GM19023 (cell line): ENCODE results near the gene CCDC47.

Experiments
- ATAC-seq: cut with Tn5 transposase; IDR thresholded peaks from one replicate; pipeline ENCODE4 v1.9.1; 2021; ENCODE audit warnings: mild to moderate bottlenecking, moderate library complexity; ENCODE audit not compliant: unreplicated experiment

The CCDC47 gene

DNA sequence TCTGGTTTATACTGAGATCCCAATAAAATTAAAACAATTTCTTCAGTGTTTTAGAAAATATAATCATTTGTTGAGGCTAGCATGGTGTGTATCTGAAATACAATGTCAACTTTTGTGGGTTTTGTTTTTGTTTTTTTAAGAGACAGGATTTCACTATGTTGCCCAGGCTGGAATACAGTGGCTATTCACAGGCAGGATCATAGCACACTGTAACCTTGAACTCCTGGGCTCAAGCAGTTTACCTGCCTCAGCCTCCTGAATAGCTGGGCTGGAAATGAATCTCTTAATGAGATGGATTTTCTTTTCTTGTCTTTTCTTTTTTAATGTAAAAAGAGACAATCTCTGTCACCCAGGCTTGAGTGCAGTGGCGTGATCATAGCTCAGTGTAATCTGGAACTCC, 12.7 kb upstream of the CCDC47 start:
- no peak for ATAC-seq

GRCh38 chr17:63785556-63785955, 12.2 kb upstream of the CCDC47 start:
- ATAC-seq = no peak

DNA sequence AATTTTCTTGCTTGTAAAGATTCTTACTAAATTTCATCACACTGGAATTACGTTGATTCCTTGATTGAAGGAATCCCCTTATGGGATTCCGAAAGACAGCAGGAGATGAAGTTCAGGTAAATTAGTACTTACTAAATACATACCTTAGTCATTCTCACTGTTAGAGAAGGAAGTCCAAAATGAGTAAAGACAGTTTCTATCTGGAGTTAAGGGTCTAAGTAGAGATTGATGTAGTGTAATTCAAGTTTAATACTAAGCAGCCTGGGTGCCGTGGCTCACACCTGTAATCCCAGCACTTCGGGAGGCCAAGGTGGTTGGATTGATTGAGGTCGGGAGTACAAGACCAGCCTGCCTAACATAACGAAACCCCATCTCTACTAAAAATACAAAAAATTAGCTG, 10.1 kb upstream of the CCDC47 start:
- no peak for ATAC-seq

DNA sequence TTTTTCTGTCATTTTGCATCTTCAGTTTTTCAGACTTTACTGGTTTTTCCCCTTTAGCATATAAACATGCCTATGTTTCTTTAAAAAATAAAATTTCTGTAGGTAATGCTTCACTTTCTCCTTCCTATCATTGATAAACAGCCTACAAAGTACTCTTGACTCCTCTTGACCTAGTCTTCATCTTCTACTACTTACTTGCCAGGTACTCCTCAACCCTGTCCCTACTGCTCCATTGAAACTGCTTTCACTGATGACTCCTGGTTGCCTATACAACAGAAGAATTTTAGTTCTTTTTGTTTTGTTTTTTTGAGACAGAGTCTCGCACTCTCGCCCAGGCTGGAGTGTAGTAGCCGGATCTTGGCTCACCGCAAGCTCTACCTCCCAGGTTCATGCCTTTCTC, 7.5 kb upstream of the CCDC47 start:
- no peak for ATAC-seq

- no peak for ATAC-seq
These were observed 7.1 kb upstream of the CCDC47 start for GRCh38 chr17:63780507-63780906.

- ATAC-seq = no peak
These were observed 2.0 kb upstream of the CCDC47 start for GRCh38 chr17:63775420-63775819.

GRCh38 chr17:63774969-63775265, 1.5 kb upstream of the CCDC47 start:
- no peak for ATAC-seq

DNA sequence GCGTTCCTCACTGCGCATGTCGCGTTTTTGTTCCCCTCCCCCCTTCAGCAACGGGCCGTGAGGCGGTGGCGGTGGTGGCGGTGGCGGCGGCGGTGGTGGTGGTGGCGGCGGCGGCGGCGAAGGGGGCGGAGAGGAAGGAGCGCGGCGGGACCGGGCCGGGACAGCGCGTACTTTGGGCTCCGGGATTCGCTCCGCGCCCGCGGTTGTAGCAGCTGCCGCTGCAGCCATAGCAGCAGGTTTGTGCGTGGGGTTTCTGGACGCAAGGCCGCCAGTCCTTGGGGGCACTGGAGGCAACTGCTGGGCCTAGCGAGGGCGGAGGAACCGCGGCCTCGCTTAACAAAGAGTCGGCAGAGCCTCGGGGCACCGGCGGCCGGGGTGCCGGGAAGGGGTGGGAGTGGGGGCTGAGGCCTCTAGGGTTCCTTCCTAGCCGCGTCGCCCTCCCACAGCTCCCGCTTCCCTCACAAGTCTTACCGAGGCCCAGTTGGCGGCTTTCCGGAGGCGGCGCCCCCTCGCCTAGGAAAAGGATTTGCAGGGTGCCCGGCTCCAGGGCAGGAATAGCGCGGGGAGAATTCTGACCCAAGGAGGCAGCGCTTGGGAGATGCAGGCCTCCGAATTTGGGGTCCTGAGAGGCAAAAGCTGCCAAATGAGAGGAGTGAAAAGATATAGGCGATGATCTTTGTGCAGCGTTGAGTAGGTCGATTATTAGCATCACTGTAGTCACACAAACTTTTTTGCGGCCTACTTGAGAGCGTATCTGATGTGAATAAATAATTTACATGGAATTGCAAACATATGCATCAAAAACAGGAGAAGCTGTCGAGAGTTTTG, 958 bp upstream of the CCDC47 start, which contains the start of gene DDX42:
Gene DDX42, plus strand, starts transcription at position 30 of the 828 bp plus-strand sequence. CDS start 12,880 bp downstream, outside the sequence.
- peak; percentile 6 for ATAC-seq

GRCh38 chr17:63772801-63773271, 561 bp downstream of the CCDC47 start:
- ATAC-seq = no peak

DNA sequence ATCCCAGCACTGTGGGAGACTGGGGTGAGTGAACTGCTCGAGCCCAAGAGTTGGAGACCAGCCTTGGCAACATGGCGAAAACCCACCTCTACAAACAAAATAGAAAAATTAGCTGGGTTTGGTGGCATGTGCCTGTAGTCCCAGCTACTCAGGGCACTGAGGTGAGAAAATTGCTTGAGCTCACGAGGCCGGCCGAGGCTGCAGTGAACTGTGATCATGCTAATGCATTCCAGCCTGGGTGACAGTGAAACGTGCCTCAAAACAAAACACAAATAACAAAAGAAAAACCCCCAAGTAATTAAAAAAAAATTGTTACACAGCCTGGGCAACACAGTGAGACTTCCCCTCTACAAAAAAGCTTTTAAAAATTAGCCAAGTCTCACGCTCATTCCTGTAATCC, 5.0 kb downstream of the CCDC47 start:
- no peak for ATAC-seq

DNA sequence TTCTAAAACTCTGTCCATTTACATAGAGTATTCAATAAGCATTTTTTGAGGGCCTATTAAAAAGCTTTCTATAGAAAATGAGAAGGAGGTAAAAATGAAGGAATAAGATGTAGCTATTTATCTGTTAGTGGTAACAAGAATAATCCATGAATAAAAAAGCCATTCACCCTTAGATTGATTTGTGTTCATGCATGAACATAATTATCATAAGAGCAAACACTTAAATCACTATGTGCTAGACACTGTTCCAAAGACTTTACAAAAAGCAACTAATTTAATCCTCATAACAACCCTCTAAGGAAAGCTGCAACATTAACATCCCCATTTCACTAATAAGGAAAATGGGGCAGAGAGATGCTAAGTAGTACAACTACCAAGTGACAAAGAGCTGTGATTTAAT, 6.6 kb downstream of the CCDC47 start:
- no peak for ATAC-seq

DNA sequence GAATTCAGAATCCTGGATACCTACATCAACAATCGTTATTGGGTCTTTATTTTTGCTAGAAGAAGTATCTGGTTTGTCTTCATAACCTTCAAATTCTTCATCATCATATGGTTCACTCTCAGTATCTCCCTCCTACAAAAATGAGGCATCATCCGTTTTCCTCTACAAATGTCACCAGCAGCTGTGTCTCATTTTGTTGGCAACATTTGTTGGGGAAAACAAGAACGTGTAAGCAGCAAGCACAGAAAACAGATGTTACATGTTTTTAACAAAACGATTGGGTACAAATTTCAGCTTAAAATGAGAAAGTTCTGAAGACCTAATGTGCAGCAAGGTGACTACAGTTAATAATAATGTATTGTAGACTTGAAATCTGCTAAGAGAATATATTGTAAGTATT, 8.7 kb downstream of the CCDC47 start:
- no peak for ATAC-seq

- no peak for ATAC-seq
These were observed 11.0 kb downstream of the CCDC47 start for GRCh38 chr17:63762161-63763078.

DNA sequence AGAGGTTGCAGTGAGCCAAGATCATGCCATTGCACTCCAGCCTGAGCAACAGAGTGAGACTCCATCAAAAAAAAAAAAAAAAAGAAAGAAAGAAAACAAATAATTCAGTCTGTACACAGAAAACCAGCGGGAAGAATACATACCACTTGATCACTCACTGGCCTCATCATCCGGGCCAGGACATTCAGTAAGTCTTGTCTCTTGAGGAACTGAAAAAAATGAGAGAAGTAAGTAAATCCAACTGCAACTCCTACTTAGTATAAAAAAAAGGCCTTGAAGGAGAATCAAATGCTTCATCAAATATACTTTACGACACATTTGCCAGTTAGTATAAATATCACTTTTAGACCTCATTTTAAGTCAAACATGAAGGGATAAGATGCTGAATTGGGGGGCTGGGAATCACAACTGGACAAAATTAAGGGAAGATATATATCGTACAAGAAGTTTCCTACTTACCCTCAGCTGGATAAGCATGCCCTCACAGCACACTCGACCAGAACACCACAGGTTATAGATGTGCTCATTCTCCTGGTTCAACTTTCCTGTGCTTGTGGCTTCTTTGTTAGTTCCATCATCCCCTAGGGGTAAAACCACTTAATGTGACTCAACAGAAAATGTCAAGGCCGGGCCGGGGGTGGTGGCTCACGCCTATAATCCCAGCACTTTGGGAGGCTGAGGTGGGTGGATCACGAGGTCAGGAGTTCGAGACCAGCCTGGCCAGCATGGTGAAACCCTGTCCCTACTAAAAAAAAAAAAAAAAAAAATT, 12.4 kb downstream of the CCDC47 start:
- no peak for ATAC-seq

GRCh38 chr17:63758428-63758827, 15.0 kb downstream of the CCDC47 start:
- no peak for ATAC-seq

DNA sequence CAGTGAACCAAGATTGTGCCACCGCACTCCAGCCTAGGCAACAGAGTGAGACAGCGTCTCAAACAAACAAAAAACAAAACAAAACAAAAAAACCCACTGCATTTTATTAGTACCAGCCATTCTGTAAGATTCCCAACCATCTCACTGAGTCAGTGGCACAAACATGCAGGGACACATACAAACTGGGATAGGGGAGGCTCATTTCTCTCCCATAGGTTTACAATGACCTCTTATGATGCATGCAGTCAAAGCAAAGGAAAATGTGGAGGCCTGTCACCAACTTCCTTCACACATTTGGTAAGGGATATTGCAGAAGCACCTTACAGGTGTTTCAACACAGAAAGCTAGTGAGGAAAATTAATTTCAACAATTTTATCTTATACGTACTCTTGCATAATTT, 19.4 kb downstream of the CCDC47 start:
- no peak for ATAC-seq

DNA sequence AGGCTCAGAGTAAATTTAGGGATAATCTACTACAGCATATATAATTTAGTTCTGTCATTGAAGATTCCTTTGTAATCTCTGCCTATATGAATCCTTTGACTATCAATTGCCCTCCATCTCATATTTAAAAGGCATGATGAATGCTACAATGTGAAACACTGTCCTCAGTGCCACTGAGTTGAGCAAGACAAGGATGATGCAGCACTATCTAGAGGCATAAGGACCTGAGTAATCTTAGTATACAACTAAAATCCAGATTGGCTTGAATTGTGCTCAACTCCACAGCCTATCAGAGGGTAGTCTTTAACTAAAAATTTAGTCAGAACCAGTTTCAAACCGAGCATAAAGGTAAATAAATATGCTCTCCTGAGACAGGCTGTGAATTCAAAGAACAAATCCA, 20.2 kb downstream of the CCDC47 start:
- ATAC-seq = no peak

DNA sequence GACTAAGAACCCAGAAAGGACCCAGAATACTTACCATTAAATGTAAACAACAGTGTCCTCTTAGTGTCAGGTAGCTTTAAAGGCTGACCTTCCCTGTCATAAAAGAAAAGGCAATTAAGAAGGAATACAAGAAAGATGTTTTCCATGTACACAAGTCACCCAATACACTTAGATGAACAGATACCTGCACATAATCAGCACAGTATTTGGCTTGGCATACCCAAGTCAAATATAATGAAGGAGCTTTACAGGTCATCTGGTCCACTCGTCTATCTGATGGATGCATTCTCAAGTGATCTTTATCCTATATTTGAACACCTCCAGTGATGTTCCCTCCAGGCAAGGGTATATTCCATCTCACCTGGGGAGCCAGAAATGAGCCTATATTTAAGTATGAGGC, 20.7 kb downstream of the CCDC47 start:
- ATAC-seq = no peak

GRCh38 chr17:63751806-63752205, 21.6 kb downstream of the CCDC47 start:
- ATAC-seq = no peak

DNA sequence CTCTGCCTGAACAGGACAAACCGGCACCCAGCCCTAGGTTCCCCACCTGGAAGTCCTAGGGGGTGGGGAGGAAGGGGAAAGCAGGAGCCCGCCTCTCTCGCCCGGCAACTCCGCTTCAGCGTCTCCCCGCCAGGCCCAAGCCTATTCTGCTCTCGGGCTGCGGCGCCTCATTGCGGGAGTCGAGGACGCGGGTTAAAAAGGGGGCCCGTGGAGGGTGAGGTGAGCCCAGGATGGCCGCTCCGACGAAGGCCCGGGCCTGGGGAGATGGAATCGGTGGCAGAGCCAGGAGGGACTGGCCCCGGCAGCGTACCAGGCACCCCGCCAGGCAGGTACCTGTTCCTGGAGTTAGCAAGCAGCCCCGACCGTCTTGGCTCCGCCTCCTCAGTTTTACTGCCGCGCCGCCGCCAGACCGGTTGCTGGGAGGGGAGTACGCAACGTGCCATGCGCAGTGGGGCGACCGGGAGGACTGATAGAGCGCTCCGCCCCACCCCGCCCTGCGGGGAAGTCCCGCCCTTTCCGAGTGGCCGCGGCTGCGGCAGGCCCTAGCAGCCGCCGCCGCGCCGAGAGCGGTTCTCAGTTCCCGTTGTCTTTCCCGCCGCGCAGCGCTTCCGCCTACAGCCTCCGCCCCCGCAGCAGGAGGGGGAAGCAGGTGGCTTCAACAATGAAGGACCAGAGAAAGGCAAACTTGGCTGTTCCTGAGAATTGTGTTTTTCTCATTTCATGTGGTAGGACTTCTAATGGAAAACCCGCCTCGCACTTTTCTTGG, 31.8 kb downstream of the CCDC47 start, which contains the start of gene STRADA:
Gene STRADA, minus strand, starts transcription at position 392 of the 766 bp plus-strand sequence. CDS start 13,430 bp downstream, outside the sequence.
- ATAC-seq = peak; percentile 85

- peak; percentile 26 for ATAC-seq
These were observed 32.3 kb downstream of the CCDC47 start for GRCh38 chr17:63741143-63741407.
